NCI-H526 (cell line): Measurements from ENCODE around the gene RIPPLY3.
"Not testable (repeated sequence)": the region's sequence is repeated elsewhere in the genome, so short reads cannot be mapped to it uniquely, and the experiment has no call there.

Experiments
- DNase-seq, 2 experiments: peaks; one replicate each; lab custom pipeline; 2025; lab: John Stamatoyannopoulos, UW

The RIPPLY3 gene

DNA sequence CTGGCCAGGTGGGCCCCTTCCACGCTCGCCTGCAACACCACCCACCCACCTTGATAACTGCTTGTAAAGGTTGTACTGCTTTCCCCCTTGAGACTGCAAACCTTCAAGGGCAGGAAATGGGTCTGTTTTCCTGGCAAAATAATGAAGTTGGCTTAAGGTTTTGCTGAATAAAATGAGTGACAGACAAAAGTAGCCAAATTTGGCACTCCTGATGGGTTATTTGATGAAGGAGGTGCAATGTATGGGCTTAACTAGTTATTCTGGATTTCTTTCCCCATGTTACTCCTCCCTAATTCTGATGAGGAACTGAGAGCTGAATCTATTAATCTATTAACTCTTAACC is 25.5 kb upstream of the RIPPLY3 start:
- no peak for DNase-seq

DNA sequence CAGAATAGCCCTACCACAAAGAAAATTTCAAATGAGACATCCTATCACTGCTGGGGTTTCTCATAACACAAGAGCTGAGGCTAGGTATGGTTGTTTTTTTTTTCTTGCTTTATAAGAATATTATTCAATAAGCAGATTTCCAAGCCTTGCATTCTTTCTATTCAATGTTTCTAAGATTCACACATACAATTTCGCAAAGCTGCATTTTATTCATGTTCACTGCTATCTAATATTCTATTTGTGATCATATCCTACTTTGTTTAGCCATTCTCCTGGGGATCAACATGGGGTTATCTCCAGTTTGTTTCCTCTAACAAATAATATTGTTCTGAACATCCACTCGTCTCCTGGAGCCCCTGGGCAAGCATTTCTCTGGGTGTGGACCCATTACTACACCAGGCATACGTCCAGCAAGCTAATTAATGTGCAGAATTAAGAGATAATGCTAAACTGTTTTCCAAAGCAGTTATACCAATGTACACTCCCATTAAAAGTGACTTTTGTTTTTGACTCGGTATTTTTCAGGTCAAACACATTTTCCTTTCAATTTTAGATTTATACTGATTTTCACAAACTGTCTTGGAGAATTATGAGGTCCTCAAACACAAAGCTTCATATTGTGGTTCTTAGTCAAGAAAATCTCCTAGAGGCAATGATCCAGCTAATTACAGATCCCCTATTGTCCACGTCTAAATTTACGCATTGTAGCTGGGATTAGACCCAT is 24.4 kb upstream of the RIPPLY3 start:
- no peak for DNase-seq

DNA sequence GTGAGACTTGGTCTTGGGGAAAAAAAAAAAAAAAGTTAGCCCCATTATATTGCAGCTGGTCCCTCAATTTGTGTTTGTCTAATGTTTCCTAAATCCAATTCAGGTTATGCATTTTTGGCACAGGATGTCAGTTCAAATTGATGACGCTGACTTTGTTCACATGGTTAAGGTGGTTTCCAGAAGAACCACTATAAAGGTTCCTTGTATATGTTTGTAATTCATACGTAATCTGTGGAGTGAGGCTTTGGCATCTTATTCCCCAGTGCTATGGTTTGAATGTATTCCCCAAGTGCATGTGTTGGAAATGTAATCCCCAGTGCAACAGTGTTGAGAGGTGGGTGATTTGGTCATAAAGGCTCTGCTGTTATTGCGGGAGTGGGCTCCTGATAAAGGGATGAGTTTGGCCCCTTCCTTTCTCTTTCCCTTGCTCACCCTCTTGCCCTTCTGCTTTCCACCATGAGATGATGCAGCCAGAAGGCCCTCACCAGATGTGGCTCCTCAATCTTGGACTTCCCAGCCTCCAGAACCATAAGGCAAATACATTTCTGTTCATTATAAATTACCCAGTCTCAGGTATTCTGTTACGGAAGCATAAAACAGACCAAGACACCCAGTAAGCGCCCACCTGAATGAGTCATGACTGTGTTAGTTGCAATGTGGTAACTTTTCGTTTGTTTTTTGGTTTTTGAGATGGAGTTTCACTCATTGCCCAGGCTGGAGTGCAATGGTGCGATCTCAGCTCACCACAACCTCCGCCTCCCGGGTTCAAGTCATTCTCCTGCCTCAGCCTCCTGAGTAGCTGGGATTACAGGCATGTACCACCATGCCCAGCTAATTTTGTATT is 20.5 kb upstream of the RIPPLY3 start:
- no peak for DNase-seq

DNA sequence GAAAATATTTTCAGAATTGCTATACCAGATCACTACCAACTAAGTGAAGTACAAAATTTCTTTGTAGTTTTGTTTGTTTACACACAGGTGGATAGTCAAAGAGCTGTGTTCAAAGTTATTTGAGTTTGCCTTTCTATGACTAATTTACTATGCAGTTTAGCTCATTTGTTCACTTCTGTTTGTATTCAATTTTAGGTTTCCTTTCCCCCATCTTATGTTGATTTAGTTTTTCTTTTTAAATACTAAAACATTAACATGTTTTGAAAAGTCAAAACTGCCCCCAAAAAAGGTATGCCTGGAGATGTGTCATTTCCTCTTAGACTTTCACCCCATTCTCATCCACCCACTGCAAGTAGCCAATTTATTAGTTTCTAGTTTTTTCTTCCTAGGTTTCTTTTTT is 18.7 kb upstream of the RIPPLY3 start:
- no peak for DNase-seq

DNA sequence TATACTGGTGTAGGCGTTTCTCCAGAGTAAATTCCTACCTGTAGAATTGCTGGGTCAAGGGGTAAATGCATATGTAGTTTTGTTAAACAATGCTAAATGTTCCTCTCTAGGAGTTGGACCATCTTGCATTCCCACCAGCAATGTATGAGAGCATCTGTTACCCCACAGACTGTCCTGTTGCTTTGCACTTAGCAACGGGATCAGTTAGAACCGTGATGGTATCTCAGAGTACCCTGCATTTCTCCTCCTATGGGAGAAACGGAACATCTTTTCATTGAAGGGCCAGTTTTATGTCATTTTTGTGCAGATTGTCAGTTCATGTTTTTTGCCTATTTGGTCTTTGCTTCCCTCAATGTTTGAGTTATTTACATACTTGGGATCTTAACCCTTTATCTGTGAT is 18.0 kb upstream of the RIPPLY3 start:
- no peak for DNase-seq

DNA sequence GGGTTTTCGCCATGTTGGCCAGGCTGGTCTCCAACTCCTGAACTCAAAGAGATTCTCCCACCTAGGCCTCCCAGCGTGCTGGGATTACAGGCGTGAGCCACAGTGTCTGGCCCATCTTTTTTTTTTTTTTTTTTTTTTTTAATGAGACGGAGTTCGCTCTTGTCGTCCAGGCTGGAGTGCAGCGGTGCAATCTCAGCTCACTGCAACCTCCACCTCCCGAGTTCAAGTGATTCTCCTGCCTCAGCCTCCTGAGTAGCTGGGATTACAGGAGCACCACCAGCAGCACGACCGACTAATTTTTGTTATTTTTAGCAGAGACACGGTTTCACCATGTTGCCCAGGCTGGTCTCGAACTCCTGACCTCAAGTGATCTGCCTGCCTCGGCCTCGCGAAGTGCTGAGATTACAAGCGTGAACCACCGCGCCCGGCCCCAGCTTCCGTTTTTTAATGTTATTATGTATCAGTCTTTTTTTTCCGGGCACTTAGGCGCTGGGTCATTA is 17.3 kb upstream of the RIPPLY3 start:
- not testable (repeated sequence) for DNase-seq

DNA sequence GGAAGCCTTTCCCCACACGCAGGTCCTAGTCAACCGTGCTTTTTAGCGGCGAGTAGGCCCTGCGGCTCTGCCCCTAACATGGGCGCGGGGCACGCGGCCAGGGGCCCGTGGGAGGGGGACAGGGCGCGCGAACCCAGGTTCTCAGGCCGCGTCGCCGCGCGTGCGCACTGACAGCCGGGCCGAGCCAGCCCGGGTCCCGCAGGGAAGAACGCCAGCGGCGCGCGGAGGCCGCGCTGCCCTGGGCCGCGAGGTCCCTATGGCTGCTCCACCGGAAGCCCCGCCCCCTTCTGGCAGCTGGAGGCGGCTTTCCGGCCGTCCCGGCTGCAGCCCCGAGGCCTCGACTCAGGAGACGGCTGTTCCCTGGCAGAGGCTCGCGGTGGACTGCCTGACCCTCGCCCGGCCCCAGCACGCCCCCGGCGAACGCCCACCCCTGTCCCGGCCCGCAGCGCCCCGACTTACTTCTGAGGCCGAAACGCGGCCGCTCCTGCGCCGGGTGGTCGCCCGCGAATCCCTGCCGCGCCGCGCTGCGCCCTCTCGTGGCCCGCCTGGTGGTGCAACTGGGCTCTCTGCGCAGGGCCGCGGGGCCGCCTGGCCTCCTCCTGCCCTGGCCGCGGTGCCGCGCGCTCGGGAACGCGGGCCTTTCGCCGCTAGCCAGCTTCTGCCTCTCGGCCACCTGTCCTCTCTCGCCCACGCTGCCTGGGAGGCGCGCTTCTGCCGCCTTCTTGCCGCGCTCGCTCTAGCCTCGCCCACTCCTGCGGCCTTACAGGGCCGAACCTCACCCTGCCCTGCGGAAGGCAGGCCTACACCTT is 16.6 kb upstream of the RIPPLY3 start:
- peak; percentile 71 to 96 for DNase-seq

DNA sequence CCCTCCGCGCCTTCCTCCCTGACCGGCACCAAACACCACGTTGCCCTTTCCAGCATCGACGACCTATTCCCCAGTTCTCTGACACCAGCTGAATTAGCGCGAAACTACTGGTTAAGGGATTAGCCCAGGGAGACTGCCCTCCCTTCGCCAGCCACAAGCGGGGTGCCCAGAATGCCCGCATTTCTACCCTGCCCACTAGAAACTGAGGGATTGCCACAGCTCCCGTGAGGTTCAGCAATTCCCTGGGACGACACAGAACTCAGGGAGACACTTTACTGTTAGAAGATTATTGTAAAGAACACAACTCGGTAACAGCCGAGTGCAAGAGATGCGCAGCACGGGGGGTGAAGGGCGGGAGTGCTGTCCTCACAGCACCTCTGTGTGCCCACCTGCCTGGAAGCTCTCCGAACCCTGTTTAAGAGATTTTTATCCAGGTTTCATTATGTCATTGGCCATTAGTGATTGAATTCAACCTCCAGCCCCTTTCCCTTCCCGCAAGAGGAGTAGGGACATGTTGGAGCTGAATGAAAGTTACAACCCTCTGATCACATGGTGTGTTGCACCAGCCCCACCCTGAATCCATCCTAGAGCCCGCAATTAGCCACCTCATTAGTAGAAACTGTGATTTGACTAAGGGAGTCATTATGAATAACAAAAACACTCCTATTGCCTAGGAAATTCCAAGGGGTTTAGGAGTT is 15.8 kb upstream of the RIPPLY3 start:
- DNase-seq: no peak

DNA sequence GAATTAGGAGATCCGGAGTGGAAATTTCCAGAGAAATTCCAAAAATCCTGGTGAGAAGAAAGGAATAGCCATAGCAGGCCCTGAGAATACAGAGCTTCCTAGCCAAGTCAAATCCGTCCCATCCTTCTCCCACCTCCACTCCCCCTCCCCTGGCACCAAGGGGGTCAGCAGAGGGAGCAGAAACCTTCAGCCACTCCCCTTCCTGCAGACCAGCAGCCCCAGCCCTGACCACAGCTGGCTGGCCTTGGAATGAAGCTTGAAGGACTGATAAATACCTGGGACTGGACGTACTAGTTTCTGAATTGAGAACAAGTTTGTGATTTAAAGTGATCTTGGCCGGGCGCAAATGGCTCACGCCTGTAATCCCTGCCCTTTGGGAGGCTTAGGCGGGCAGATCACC is 13.8 kb upstream of the RIPPLY3 start:
- DNase-seq: no peak

DNA sequence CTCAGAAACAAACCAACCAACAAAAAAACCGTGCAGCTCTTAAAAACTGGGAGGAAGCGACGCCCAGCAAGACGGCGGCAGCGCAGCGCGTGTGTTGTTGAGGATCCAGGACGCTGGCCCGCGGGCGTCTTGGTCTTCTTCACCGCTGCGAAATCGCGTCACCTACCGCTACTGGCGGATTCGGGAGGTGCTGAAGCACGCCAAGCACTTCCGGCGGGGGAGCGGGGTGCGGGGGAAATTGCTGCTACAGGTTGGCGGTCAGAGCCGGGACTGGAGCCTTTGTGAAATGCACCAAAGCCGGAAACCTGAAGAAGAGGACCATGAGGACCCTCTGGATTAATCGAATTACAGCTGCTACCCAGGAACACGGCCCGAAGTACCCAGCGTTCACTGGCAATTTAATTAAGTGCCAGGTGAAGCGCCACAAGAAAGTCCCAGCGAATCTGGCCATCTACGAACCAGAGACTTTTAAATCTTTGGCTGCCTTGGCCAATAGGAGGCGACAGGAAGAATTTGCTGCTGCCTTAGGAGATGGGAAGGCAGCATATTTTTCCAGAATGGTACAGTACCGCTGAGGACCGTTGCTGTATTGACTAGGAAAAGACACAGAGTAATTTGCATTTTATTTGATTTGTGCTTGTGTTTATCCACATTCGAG is 11.9 kb upstream of the RIPPLY3 start:
- DNase-seq: peak; percentile 40 to 54

DNA sequence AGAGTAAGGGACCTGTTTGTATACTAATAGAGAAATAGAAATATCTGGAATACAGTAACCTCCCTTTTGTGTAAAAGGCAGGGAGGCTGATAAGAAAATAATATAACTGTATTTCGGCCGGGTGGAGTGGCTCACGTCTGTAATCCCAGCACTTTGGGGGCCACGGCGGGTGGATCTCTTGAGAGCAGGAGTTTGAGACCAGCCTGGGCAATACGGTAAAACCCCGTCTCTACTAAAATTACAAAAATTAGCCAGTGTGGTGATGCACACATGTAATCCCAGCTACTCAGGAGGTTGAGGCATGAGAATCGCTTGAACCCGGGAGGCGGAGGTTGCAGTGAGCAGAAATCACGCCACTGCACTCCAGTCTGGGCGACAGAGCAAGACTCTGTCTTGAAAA is 11.2 kb upstream of the RIPPLY3 start:
- not testable (repeated sequence) for DNase-seq

DNA sequence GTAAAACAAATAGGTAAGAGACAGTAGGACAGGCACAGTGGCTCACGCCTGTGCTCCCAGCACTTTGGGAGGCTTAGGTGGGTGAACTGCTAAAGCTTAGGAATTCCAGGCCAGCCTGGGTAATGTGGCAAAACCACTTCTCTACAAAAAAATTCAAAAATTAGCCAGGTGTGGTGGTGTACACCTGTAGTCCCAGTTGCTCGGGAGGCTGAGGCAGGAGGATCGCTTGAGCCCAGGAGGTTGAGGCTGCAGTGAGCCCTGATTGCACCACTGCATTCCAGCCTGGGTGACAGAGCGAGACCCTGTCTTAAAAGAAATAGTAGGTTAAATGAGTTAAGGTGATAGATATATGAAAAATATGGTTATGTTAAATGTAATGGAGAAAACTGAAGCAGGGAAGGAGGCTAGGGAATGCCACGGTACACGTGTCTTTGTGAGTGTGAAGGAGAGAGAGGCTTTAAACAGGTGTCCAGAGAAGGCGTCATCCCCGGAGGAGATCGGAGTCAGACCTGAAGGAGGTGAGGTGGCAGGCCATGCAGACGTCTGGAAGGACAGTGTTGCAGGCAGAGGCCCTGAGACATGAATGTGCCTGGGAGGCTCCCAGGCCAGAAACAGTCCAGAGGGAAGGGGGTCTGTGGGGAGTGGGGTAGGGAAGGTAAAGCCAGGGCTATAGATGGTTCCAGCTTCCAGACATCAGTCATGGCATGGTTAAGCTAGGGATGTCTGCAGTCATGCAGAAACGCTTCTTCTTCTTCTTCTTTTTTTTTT is 7.2 kb upstream of the RIPPLY3 start:
- no peak for DNase-seq

DNA sequence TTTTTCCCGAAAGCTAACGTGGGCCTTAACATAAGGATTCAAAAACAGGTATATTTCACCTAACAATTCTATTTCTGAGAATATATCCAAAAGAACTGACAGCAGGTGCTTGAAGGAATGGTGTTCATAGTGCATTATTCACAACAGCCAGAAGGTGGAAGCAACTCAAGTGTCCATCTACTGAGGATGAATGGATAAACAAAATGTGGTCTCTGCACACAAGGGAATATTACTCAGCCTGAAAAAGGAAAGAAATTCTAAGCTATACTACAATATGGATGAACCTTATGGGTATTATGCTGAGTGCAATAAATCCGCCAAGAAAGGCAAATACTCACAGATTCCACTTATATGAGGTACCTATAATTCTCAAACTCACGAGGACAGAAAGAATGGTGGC is 6.1 kb upstream of the RIPPLY3 start:
- DNase-seq: no peak

DNA sequence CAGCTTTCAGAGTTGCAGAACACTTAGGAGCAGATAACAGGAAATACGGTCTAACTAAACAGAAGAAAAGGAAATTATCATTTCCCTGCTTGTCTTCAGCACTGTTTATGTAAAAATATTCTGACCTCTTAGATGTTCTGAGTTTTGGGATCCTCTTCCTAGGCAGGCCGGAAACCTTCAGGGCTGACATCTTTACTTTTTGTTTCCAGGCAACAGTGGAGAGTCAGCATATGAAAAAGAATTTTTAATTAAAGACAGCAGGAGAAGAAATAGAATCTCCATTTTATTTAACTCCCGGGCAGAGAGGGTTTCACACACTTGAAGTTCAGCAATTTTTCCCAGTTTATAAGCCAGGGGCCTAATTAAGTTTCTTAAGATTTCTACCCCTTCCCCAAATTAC is 5.1 kb upstream of the RIPPLY3 start:
- no peak for DNase-seq

DNA sequence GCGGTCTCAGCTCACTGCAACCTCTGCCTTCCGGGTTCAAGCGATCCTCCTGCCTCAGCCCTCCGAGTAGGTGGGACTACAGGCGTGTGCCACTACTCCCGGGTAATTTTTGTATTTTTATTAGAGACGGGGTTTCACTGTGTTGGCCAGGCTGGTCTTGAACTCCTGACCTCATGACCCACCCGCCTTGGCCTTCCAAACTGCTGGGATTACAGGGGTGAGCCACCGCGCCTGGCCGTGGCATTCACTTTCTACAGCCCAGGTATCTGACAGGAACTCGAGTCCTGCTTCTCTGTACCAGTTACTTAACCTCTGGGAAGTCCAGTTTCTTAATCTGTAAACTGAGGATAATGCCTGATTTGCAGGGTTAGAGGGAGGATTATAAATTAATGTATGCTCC is 3.7 kb upstream of the RIPPLY3 start:
- not testable (repeated sequence) for DNase-seq

DNA sequence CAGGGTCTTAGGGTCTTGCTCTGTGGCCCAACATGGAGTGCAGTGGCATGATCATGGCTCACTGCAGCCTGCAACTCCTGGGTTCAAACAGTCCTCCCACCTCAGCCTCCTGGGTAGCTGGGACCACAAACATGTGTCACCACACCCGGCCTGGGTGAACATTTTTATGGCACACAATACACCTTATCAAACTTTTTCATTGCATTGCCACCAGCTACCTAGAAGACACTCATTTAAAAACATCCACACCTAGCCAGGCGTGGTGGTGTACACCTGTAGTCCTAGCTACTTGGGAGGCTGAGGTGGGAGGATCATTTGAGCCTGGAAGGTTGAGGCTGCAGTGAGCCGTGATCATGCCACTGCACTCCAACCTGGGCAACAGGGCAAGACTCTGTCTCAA is 2.6 kb upstream of the RIPPLY3 start:
- not testable (repeated sequence) for DNase-seq

DNA sequence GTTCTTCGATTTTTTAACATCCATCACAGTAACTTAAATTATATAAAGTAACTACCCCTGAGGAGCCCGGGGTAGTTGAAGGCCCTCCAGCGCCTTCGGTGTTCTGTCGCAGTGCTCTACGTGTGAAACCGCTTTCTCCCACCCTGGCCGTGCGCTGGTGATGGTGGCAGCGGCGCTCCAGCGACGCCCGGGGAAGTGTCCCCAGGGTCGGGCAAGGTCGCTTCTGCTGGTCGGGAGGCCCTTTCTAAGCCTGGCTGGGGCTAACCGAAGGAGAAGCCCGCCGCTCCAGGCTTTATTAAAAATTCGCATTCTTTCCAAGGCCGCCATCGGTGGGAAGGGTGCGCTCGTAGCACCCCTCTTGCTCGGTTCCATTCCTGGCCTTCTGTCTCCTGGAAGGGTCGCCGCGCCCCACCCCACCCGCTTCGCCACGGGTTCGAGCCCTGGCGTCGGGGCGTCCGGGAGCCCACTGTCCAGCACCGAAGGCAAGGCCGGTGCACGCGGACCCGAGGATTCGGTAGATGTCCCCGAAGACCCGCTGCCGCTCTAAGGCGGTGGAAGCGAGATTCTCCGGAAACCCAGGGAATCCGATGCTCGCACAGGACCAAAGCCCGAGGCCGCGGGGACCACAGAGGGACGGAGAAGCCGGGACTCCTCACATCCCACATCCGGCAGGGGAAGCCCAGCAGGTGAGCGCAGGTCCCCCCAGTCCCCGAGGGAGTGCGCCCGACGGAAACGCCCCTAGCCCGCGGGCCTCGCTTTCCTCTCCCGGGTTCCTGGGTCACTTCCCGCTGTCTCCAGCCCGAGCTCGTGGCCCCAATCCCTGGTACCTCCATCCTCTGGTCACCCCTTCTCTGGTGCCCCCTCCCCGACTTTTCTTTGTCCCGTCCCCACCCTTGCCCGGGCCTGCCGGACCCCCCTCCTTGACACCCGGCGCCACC is 685 bp upstream of the RIPPLY3 start:
- peak in 1 of 2 experiments; percentile 45 for DNase-seq

DNA sequence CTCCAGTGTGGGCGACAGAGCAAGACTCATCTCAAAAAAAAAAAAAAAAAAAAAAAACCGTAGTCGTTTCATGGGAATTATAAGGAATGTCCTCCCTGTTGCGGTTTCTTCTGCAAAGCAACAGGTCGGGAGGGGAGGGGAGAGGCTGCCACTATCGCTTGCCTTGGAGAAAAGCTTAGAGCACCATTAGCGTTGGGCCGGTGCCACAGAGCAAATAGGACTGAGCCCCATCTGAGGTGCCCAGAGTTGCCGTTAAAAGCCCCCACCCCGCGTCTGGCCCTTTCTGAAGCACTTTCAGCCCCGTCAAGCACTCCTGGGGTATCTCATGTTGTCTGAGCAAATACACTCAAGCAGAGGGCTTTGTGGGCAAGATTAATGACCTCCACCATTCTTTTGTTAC is 2.2 kb downstream of the RIPPLY3 start:
- peak in 1 of 2 experiments; percentile 24 for DNase-seq

DNA sequence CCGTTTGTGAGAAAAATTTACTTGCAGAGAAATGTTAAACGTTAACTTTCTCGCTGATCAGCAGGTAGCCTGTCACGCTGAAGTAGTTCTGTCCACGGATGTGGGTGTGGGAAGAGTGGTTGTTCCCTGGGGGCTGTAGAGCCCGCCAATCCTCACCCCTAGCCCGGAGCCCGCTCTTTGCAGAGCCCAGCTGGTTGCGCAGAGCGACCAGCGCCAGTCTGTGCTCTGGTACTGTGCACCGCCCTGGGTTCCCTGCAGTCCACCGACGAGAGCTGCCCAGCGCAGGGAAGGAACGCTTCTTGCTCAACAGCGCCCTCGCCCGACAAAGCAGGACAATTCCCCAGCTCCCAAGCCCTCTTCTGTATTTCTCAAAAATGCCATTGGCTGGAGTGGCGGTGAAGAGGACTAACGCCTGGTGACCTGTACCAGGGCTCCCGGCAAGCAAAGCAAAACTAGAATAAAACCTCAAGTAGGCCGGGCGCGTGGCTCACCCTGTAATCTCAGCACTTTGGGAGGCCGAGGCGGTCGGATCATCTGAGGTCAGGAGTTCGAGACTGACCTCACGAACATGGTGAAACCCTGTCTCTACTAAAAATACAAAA is 3.3 kb downstream of the RIPPLY3 start:
- DNase-seq: peak; percentile 77 to 95
